NCI-H1694 (cell line): Measurements from ENCODE around the gene PDLIM5.
"Not testable (repeated sequence)": the region's sequence is repeated elsewhere in the genome, so short reads cannot be mapped to it uniquely, and the experiment has no call there.

Experiments used
- DNase-seq: peaks from one replicate; lab custom pipeline; 2025; lab: John Stamatoyannopoulos, UW

The PDLIM5 gene

DNA sequence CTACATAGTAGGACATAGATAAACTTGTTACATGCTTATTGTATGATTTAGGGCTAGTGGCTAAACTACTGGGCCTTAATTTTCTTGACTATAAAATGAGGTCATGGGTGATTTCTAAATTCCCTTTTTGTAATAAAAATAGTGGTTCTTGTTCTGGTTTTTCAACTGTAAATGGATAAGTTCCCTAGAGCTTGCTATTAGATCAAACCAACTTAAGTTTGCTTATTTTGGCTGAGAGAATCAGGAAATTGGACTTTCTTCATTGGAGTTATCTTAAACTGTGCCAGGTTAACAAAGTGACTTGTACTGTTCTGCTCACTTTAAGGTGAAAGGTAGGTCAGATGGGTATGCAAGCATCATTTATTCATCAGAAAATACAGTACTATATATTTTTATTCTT, 78.3 kb downstream of the PDLIM5 start:
- DNase-seq = no peak

DNA sequence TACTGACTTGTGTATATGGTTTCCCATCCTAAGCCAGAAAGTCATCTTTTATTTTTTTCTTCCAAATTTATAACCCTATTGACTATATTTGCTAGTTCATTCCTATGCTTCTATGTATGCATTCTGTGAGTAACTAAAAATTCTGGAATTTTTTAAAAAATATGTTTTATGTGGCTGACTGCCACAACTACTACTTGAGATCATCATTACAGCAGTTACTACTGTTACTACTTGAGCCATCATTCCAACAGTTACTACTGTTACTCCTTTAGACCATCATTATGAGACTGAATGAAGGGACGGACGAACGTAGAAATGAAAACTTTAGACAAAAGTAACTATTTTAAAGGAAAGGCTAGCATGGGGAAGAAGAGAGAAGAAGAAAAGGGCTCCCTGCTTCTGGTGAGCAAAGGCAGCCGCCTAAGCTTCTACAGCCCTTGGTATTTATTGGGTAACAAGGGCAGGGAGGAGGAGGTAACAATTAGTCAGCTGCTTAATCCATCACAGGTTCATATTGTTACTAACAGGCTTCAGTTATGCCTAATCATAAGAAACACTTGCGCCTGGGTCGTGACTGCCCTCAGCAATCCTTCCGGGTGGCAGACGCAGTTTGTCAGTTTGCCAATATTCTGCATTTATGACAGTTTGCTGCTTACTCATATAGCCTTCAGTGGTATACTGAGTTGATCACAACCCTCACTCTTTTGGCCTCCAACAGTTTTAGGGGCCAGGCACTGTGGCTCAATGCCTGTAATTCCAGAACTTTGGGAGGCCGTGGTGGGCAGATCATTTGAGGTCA, 80.4 kb downstream of the PDLIM5 start:
- no peak for DNase-seq

GRCh38 chr4:94533405-94534223, 81.9 kb downstream of the PDLIM5 start:
- no peak for DNase-seq

GRCh38 chr4:94534401-94535312, 82.9 kb downstream of the PDLIM5 start:
- DNase-seq = no peak

DNA sequence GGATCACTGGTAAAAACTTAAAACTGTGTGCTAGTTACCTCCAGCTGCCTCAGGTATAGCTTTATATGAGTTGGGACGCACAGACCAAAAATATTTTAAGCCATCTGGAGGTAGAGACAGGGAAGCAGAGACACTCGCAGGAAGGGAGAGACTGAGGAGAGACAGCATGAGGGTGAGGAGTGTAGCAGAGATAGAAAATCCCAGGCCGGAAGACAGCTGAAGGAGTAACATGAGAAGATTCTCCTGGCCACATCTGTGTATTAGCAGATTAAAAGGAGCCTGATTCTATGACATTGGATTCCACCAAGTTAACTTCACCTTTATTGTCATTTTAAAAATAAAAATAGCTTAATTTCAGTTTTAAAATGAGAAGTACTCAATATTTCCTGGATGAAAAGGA, 84.3 kb downstream of the PDLIM5 start:
- no peak for DNase-seq

GRCh38 chr4:94536649-94537469, 85.1 kb downstream of the PDLIM5 start:
- no peak for DNase-seq

DNA sequence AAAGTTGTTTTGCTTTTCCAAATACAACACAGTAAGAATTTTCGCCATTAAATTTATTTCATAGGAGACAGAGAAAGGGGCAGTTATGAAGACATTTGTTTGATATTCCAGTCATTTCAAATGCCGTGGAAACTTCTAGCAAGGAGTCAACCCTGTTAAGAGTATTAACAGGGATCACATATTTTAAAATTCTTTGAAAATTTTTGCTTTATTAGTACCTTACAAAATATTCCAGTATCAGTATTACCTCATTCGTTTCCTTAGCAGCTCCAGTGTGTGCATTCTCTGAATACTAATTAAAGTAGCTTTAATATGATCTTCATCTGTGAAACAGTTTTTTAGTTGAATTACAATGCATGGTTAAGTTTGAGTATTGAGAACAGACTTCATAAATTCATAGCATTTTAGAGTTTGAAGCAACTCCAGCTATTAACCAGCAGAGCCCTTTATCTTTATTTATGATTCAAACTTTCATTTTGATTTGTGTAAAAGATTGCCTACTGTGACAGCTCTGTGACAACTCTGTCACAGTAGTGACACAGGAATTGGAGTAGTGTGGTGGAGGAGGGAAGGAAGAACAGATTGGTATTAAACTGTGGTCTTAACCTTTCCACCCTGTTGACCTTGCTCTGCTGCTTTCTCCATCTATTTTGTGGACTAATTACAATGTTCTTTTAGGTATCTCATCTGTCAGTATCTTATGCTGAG, 86.3 kb downstream of the PDLIM5 start:
- no peak for DNase-seq

GRCh38 chr4:94540476-94540875, 88.7 kb downstream of the PDLIM5 start:
- no peak for DNase-seq

DNA sequence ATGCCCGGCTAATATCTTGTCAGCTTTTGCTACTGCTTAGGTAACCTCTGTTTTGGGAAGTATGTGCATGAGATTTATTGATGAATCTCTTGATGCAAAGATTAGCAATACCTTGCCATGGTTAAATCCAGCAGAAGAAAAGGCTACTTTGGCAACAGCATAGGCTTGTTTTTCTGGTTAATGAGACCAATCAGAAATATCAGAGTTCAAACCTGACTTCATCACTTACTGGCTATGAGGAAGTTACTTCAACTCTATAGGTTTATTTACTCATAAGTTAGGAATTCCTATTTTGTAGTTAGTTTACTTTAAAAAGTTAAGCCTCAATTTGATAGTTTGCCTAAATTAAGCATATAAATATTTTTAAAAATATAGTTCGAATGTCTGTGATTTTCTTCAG, 93.1 kb downstream of the PDLIM5 start:
- DNase-seq = no peak

DNA sequence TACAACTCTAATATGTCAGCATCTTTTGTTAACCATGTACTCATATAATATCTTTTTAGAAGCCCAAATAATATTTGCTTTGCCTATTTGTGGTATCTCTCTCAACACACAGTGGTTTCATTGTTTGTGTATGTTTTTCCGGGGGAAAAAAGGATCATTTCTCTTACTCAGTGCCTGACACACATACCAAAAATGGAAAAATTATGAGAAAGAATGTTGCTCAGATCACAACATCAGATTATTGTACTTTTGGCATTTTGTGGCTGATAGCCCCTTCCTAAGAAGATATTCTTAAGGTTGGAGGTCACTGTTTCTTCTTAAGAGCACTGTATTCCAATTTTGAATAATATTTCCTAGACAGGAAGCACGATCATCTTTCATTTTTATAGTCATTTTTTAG, 93.6 kb downstream of the PDLIM5 start:
- DNase-seq = no peak

DNA sequence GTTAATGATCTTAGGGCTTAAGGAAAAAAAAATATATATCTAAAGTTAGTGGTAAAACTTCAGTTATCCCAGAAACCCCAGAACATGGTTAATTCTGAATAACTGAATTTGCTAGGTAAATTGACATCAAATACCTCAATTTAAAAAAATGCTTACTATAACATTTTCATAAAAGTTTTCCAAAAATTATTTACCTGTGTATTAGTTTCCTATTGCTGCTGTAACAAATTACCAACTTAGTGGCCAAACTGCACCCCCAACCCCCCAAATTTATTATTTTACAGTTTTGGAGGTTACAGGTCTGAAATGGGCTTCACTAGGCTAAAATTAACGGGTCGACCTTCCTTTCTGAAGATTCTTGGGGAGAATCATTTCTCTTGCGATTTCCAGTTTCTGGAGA, 95.2 kb downstream of the PDLIM5 start:
- no peak for DNase-seq

DNA sequence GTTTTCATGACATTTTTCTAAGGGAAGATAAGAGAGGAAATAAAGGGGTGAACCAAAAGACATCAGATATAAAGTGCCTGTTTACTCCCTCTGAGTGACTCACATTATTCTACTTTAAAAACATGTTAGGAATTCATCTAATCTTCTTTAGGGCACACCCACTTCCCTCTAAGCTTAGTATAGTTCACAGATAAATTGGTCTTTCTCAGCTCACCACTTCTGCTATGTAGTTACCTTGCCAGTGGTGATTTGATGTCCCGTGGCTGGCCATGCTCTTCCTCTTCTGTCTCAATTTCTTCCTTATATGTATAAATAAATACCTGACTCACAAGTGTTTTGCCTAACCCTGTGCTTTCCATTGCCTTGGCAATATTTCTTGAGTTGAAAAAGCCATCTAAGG, 96.8 kb downstream of the PDLIM5 start:
- DNase-seq = no peak

GRCh38 chr4:94550352-94550751, 98.6 kb downstream of the PDLIM5 start:
- no peak for DNase-seq

GRCh38 chr4:94550851-94551250, 99.1 kb downstream of the PDLIM5 start:
- no peak for DNase-seq

GRCh38 chr4:94551643-94552564, 100.2 kb downstream of the PDLIM5 start:
- DNase-seq = no peak

DNA sequence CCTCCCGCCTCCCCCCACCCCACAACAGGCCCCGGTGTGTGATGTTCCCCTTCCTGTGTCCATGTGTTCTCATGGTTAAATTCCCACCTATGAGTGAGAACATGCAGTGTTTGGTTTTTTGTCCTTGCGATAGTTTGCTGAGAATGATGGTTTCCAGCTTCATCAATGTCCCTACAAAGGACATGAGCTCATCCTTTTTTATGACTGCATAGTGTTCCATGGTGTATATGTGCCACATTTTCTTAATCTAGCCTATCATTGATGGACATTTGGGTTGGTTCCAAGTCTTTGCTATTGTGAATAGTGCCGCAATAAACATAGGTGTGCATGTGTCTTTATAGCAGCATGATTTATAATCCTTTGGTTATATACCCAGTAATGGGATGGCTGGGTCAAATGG, 104.3 kb downstream of the PDLIM5 start:
- not testable (repeated sequence) for DNase-seq

- not testable (repeated sequence) for DNase-seq
These were observed 105.9 kb downstream of the PDLIM5 start for GRCh38 chr4:94557632-94558031.

GRCh38 chr4:94558392-94558904, 106.7 kb downstream of the PDLIM5 start:
- no peak for DNase-seq

GRCh38 chr4:94559351-94559806, 107.6 kb downstream of the PDLIM5 start:
- no peak for DNase-seq
